ENCODE data around the gene IQSEC1.

Gene IQSEC1

GRCh38 chr3:13025778-13026518, 47.3 kb downstream of the IQSEC1 start:
- DNase-seq, result no peak

GRCh38 chr3:13025090-13025489, 48.1 kb downstream of the IQSEC1 start:
- DNase-seq, result no peak

GRCh38 chr3:13024765-13025065, 48.5 kb downstream of the IQSEC1 start:
- no peak for DNase-seq

- no peak for DNase-seq
These were observed 49.1 kb downstream of the IQSEC1 start for GRCh38 chr3:13023971-13024764.

- DNase-seq, result no peak
These were observed 49.8 kb downstream of the IQSEC1 start for GRCh38 chr3:13023235-13023970.

GRCh38 chr3:13022348-13023234, 50.6 kb downstream of the IQSEC1 start:
- DNase-seq, result peak; percentile 19

- no peak for DNase-seq
These were observed 51.8 kb downstream of the IQSEC1 start for GRCh38 chr3:13021141-13022114.

GRCh38 chr3:13020159-13020750, 53.0 kb downstream of the IQSEC1 start:
- DNase-seq, result no peak

- peak; percentile 52 for DNase-seq
These were observed 53.8 kb downstream of the IQSEC1 start for GRCh38 chr3:13019243-13020095.

- DNase-seq, result peak; percentile 35
These were observed 54.5 kb downstream of the IQSEC1 start for GRCh38 chr3:13018561-13019242.

- DNase-seq, result peak; percentile 93
These were observed 55.2 kb downstream of the IQSEC1 start for GRCh38 chr3:13018043-13018451.

- peak; percentile 18 for DNase-seq
These were observed 55.7 kb downstream of the IQSEC1 start for GRCh38 chr3:13017361-13018042.

- DNase-seq, result peak; percentile 80
These were observed 56.4 kb downstream of the IQSEC1 start for GRCh38 chr3:13016721-13017255.

- DNase-seq, result peak; percentile 82
These were observed 57.0 kb downstream of the IQSEC1 start for GRCh38 chr3:13016083-13016720.

- DNase-seq, result peak; percentile 68
These were observed 57.7 kb downstream of the IQSEC1 start for GRCh38 chr3:13015286-13016082.

GRCh38 chr3:13014755-13015285, 58.4 kb downstream of the IQSEC1 start:
- DNase-seq, result peak; percentile 41

Measured in hematopoietic multipotent progenitor cell treated with erythropoietin and hydrocortisone succinate and interleukin-3 and kit ligand, for 6 days (in vitro differentiated cells).